Measurements from ENCODE around the gene RD3L. TPM values are rescaled to one million over a fixed set of nuclear protein-coding genes. Genes with fewer than 3 reads are reported as not detected.

RD3L gene
- total and polyA plus RNA-seq, 2 donors (not counting 1 experiment from before 2014, with no cell fraction given), result not detected

DNA sequence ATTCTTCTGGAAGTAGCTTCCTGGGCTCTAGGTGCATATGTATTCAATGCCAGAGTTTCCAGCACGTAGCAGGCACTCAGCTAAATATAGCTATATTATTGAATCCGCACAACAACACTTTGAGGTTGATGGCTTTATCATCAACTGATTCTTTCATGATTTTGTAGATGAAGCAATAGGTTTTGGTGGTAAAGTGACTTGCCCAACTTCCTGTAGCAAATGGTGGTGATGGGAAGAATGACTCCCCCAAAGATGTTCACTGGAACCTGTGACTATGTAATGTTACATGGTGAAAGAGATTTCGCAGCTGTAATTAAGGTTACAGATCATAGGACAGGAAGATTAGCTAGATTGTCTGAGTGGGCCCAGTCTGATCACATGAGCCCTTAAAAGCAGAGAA lies 10.9 kb downstream of the RD3L start:
- no peaks in the 10 kb centered on the region for H3K27me3 ChIP-seq (ENCODE audit: control insufficient read depth, insufficient read depth, low read length)

DNA sequence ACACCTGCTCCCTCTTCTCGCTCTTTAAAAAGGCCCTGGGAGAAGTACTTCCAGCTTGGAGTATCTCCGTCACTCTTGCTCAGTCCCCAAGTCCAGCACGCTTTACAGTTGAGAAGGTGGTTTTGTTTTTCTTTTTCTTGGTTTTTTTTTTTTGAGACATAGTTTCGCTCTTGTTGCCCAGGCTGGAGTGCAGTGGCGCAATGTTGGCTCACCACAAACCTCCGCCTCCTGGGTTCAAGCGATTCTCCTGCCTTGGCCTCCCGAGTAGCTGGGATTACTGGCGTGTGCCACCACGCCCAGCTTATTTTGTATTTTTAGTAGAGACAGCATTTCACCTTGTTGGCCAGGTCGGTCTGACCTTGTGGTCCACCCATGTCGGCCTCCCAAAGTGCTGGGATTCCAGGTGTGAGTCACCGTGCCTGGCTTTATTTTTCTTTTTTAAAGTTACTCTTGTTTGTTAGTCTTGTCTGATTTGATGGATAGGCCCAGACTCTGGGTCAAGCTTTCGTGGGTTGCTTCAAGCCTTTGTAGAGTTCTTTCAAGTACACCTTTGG lies 12.2 kb downstream of the RD3L start:
- no peak overlapping the region for H3K9ac ChIP-seq (ENCODE audit: insufficient read depth, low read length)
- H3K9me3 ChIP-seq (ENCODE audit: control insufficient read depth, insufficient read depth, low read depth, low read length), result no peaks in the 10 kb centered on the region

More for the DNA sequence above, 10.9 kb downstream of the RD3L start:
- Histone ChIP-seq H3K27ac (ENCODE audit: insufficient read depth, low read length) (no peak overlapping the region), H4K20me1 (ENCODE audit: control insufficient read depth, extremely low read depth, insufficient read depth, low read length) (no peaks in the 10 kb centered on the region), H3K36me3 (ENCODE audit: control insufficient read depth, insufficient read depth, low read length) (no peaks in the 10 kb centered on the region), H3K9me3 (ENCODE audit: control insufficient read depth, insufficient read depth, low read depth, low read length) (no peaks in the 10 kb centered on the region), H3K9ac (ENCODE audit: insufficient read depth, low read length) (no peak overlapping the region), H2AFZ (ENCODE audit: low read length) (no peak overlapping the region), H3K4me2 (ENCODE audit: extremely low read depth, insufficient read depth, low read length) (no peak overlapping the region), H3K4me3 (replicated peaks in 1 of 4; ENCODE audit: control extremely low read depth in 1 of 4, insufficient read depth in 1 of 4, low read depth in 3 of 4, low read length in 4 of 4) (no peak overlapping the region), H3K79me2 (ENCODE audit: control insufficient read depth, insufficient read depth, low read length) (no peaks in the 10 kb centered on the region), H3K4me1 (ENCODE audit: control insufficient read depth, extremely low read depth, insufficient read depth, low read length) (no peaks in the 10 kb centered on the region)
- no peak for TF ChIP-seq EZH2 (IDR thresholded peaks at IDR 0.05; ENCODE audit: low read length, missing control alignments)
- TF ChIP-seq, protein P1, sequence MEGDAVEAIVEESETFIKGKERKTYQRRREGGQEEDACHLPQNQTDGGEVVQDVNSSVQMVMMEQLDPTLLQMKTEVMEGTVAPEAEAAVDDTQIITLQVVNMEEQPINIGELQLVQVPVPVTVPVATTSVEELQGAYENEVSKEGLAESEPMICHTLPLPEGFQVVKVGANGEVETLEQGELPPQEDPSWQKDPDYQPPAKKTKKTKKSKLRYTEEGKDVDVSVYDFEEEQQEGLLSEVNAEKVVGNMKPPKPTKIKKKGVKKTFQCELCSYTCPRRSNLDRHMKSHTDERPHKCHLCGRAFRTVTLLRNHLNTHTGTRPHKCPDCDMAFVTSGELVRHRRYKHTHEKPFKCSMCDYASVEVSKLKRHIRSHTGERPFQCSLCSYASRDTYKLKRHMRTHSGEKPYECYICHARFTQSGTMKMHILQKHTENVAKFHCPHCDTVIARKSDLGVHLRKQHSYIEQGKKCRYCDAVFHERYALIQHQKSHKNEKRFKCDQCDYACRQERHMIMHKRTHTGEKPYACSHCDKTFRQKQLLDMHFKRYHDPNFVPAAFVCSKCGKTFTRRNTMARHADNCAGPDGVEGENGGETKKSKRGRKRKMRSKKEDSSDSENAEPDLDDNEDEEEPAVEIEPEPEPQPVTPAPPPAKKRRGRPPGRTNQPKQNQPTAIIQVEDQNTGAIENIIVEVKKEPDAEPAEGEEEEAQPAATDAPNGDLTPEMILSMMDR (conservative IDR thresholded peaks at IDR 0.05 in 1 of 2, IDR thresholded peaks at IDR 0.05 in 1 of 2; ENCODE audit: low read depth in 1 of 2, low read length in 2 of 2), result no peak
- DNase-seq (ENCODE audit: low read depth in 2 of 2), result no peak

DNA sequence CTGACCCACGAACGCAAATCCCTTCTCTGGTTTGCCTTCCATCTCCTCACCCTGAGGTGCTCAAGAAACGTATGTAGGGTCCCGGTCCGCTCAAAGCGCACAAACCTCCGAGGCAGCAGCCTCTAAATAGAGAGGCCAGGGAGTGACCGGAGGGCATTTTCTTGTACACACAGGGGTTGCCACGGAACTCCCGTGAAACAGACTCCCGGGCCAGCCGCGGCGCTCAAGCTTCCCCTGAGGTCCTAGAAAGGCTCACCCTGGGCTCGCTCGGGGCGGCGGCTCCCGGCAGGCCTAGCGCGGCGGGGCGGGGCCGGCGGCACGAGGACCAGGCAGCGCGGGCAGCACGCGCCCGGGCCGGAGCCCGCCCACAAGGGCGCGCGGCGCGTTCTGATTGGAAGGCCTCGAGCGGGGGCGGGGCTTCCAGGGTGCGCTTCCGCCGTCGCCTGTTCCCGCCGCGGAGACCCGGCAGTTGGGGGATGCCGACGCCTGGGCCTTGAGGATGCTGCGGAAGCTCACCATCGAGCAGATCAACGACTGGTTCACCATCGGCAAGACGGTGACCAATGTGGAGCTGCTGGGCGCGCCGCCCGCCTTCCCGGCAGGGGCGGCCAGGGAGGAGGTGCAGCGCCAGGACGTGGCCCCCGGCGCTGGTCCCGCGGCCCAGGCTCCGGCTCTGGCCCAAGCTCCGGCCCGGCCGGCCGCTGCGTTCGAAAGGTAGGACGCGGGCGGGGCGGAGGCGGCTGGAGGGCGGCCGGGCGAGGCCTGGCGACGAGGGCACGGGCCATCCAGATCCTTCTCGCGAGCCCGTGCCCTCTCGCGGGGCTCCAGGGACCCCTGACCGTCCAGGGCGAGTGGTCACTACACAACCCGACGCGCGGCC lies 14.1 kb downstream of the RD3L start, which contains the start of gene TDRD9:
Gene TDRD9 (plus strand): TSS at position 446 of the 880 bp plus-strand sequence. CDS start 54 bp downstream, at position 500.
- DNase-seq (ENCODE audit: low read depth in 2 of 2), result no peak
- no peak within 1 kb of the TSS for H3K4me2 ChIP-seq (ENCODE audit: extremely low read depth, insufficient read depth, low read length)
- H3K4me3 ChIP-seq (replicated peaks in 1 of 4; ENCODE audit: control extremely low read depth in 1 of 4, insufficient read depth in 1 of 4, low read depth in 3 of 4, low read length in 4 of 4), result no peak within 1 kb of the TSS
- no peak within 1 kb of the TSS for H3K9ac ChIP-seq (ENCODE audit: insufficient read depth, low read length)
- no peaks in the 10 kb centered on the region for H4K20me1 ChIP-seq (ENCODE audit: control insufficient read depth, extremely low read depth, insufficient read depth, low read length)
- H3K27ac ChIP-seq (ENCODE audit: insufficient read depth, low read length), result no peak within 1 kb of the TSS
- no peaks in the 10 kb centered on the region for H3K9me3 ChIP-seq (ENCODE audit: control insufficient read depth, insufficient read depth, low read depth, low read length)
- TF ChIP-seq EZH2 (IDR thresholded peaks at IDR 0.05; ENCODE audit: low read length, missing control alignments), result no peak
- TF ChIP-seq, protein P1 (conservative IDR thresholded peaks at IDR 0.05 in 1 of 2, IDR thresholded peaks at IDR 0.05 in 1 of 2; ENCODE audit: low read depth in 1 of 2, low read length in 2 of 2), result no peak
- H3K79me2 ChIP-seq (ENCODE audit: control insufficient read depth, insufficient read depth, low read length), result no peaks in the 10 kb centered on the region
- no peak within 1 kb of the TSS for H2AFZ ChIP-seq (ENCODE audit: low read length)
- no peaks in the 10 kb centered on the region for H3K27me3 ChIP-seq (ENCODE audit: control insufficient read depth, insufficient read depth, low read length)
- H3K36me3 ChIP-seq (ENCODE audit: control insufficient read depth, insufficient read depth, low read length), result no peaks in the 10 kb centered on the region
- H3K4me1 ChIP-seq (ENCODE audit: control insufficient read depth, extremely low read depth, insufficient read depth, low read length), result no peaks in the 10 kb centered on the region

More for the DNA sequence above, 12.2 kb downstream of the RD3L start:
- Histone ChIP-seq H3K79me2 (ENCODE audit: control insufficient read depth, insufficient read depth, low read length) (no peaks in the 10 kb centered on the region), H3K27me3 (ENCODE audit: control insufficient read depth, insufficient read depth, low read length) (no peaks in the 10 kb centered on the region), H3K4me2 (ENCODE audit: extremely low read depth, insufficient read depth, low read length) (no peak overlapping the region), H3K4me3 (replicated peaks in 1 of 4; ENCODE audit: control extremely low read depth in 1 of 4, insufficient read depth in 1 of 4, low read depth in 3 of 4, low read length in 4 of 4) (no peak overlapping the region), H3K4me1 (ENCODE audit: control insufficient read depth, extremely low read depth, insufficient read depth, low read length) (no peaks in the 10 kb centered on the region), H3K36me3 (ENCODE audit: control insufficient read depth, insufficient read depth, low read length) (no peaks in the 10 kb centered on the region), H2AFZ (ENCODE audit: low read length) (no peak overlapping the region), H3K27ac (ENCODE audit: insufficient read depth, low read length) (no peak overlapping the region), H4K20me1 (ENCODE audit: control insufficient read depth, extremely low read depth, insufficient read depth, low read length) (no peaks in the 10 kb centered on the region)
- DNase-seq (ENCODE audit: low read depth in 2 of 2), result peak in 1 of 2 donors; percentile 11
- TF ChIP-seq, protein P1 (conservative IDR thresholded peaks at IDR 0.05 in 1 of 2, IDR thresholded peaks at IDR 0.05 in 1 of 2; ENCODE audit: low read depth in 1 of 2, low read length in 2 of 2), result no peak
- no peak for TF ChIP-seq EZH2 (IDR thresholded peaks at IDR 0.05; ENCODE audit: low read length, missing control alignments)
